NOMO-1 (cell line): ENCODE results near the gene MAPK9.
"Not testable (repeated sequence)": the region's sequence is repeated elsewhere in the genome, so short reads cannot be mapped to it uniquely, and the experiment has no call there.

Experiments
- DNase-seq, 2 experiments: peaks; one replicate each; lab custom pipeline; 2025; ENCODE audit not compliant: unreplicated experiment in 2 of 2; lab: John Stamatoyannopoulos, UW

Gene MAPK9

GRCh38 chr5:180326989-180327565 lies 35.2 kb upstream of the MAPK9 start:
- DNase-seq = no peak

DNA sequence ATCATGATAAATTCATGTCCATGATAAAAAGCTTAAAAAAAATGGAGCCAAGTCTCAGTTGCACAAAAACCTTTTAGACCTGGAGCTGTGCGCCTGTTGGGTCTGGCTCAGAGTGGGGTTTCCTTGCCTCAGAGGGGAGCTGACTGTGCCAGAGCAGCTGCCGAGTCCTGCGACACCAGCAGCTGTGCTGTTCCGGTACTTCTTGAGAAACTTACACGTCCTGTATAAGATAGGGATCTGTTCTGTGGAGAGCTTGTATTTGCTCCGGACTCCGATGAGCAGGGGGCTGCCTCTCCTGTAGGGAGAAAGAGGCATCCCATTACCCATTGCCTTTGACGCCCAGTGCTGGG lies 32.7 kb upstream of the MAPK9 start:
- DNase-seq = no peak

DNA sequence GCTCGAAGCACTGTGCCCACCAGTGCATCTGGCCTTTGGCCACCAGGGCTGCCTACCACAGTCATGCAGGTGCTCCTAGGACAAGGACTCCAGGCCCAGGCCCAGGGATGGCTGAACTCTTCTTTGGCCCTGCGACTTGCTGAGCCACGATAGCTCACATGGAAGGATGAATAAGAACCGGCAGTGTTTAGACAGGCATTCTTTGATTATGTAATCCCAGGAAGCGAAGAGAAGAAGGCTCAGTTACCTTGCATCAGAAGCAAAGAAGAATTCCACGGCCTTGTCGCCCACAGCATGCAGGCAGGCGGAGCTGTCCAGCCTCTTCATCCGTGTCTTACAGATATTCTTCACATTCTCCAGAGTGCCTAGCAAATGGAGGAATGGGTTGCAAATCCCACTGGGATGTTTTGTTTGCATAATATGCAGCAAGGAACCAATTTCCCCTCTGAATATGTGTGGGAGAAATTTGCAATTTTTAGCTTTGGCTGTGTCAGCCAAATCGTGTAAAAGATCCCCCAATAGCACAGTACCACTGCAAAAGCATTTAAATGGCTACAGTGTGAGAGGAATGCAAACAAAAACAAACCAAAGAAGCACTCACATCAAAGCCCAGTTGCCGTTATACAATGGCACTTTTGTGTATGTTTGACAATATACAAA lies 32.2 kb upstream of the MAPK9 start:
- DNase-seq = no peak

DNA sequence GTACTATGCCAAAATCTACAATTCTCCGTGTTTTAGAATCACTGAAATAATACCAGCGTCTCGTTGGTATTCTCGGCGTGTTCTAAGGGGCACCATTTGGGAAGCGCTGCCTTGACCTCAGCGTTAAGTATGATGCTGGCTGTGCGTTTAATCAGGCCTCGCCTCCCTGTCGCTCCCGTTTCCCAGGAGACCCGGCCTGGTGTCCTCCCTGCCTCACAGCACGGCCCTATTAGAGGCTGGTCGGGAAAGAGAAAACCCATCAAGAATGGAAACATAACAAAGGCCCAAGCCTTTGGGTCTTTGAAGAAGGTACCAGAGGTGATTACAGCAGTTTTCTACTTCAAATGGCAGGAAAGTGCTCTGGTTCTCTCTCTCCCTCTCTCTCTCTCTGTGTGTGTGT lies 31.3 kb upstream of the MAPK9 start:
- no peak for DNase-seq

DNA sequence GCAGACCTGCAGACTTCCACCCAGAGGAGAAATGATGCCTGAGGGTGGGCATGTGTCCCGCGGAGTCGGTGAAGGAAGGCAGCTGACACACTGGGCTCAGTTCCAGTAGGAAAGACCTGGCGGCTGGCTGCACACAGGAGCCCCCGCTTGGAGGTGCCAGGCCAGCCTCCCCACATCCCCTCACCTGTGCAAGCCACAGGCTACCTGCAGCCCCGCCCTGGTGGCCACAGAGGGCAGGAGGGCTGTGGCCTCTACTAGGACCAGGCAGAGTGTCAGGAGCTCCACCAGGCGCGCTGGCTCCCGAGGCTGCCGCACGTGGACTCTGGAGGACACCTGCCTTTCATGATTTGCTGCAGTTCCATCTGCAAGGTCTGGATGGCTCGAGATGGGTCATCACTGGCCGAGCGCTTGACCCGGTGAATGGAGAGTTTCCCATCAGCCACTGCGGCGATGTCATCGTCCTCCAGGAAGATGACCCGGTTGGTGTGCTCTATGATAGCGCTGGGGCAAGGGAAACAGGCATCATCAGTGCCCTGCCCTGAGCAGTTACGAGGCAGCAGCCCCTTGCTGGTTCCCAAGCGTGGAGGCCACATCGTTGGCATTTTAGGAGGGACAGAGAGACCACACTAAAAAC lies 26.7 kb upstream of the MAPK9 start:
- no peak for DNase-seq

GRCh38 chr5:180316586-180316985 lies 24.7 kb upstream of the MAPK9 start:
- DNase-seq = no peak

- DNase-seq = peak in 1 of 2 experiments; percentile 32
Measured at GRCh38 chr5:180315762-180316212, 23.9 kb upstream of the MAPK9 start.

DNA sequence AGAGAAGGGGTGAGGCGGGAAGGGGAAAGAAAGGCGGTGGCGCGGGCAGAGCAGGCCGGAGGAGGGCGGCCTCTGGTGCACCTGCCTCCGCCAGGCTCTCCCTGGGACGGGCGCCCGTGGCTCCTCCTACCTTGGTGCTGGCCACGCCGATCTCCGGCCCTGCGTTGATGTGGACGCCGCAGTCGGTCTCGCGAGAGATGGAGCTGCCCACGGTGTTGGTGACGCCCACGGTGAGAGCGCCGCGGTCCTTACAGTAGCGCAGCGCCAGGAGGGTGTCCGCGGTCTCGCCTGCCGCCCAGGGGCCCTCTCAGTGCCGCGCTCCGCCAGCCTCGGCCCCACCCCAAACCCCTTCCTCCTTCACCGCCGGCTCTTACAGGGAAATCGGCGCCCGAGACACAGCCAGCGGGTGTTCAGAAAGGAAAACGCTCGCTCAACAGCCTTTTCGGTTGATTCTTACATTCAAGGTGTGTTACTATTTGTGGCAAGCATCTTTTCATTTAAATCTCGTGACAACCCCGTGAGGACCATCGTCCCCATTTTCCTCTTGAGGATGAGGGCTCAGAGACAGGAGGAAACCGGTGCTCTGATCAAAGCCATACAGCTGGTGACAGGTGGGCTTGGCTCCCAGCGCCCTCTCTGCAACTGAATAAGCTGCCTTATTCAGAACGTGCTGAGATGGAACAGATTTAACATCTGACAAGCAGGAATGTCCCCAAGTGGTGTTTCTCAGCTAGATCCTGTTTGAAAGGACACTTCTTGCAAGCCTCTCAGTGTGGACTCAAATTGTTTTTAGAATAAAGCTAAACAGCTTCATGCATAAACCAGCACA lies 22.0 kb upstream of the MAPK9 start:
- DNase-seq = no peak

DNA sequence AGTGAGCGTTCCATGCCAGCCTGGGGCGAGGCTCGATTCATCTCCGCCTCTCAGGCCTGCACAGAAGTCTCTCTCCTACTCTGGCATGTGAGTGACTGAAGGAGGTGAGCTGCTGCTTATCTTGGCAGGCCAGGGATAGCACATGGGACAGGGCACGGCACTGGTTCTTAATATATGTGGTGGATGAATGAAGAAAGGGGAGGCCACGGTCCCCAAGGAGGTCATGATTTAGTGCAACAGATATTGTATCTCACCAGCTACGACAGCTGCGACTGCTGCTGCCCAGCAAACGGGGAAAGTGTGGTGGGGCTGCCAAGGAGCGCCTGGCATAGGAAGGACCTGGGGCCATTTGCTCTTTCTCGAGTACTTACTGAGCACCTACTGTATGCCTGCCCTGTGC lies 19.3 kb upstream of the MAPK9 start:
- no peak for DNase-seq

DNA sequence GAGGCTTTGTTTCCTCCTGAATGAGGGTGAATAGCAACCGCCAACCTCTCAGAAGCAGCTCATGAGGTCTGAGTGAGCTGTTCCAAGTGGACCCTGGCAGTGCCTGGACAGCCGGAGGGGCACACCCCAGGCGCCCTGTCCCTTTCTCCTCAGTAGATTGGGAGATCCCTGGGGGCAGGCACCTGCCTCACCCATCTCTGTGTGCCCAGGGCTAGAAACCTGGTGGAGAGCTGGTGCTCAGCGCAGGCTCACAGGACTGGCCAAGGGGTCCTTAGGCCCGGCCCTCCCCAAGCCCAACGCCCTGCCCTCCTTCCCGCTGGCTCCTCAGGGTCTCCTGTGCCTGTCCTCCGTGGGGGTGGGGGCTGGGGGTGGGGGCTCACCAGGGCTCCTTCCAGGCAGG lies 14.9 kb upstream of the MAPK9 start:
- DNase-seq = no peak

GRCh38 chr5:180305481-180305880 lies 13.6 kb upstream of the MAPK9 start:
- DNase-seq = no peak

DNA sequence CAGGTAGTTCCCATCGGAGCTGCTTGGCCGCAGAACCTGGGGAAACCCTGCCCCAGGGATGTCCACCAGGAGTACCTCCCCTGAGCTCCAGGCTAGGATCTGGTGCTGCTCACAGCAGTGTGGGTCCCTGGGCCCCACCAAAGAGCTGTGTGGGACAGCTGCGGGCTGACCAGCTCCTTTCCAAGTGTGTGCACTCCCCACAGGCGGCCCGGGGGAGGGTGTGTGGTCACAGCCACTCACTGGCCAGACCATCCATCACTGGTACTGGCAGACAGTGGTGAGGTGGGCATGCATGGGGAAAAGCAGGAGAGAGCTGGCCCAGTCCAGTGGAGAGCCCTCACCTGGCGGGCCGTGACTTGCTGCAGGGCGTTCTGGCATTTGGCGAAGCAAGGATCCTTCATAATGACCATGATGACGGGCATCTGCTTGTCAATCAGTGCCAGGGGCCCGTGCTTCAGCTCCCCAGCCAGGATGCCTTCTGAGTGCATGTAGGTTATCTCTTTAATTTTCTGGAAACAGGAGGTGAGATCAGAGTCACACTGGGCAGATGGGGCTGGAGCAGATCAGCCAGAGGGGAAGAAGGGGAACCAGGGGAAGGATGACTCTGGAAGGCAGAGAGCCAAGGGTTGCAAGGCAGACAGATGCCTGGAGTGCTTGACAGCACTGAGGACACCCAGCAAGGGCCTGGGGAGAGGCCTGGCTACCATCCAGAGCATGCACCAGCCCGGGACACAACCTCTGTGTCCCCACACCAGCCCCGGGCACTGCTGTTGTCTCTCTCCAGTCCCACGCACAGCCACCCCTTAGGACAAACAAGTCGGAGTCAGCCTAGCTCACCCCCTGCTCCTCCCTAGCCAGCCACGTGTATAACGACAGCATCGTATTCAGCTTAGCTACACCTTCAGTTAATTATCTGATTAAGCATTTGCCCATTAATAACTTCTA lies 12.8 kb upstream of the MAPK9 start:
- no peak for DNase-seq

DNA sequence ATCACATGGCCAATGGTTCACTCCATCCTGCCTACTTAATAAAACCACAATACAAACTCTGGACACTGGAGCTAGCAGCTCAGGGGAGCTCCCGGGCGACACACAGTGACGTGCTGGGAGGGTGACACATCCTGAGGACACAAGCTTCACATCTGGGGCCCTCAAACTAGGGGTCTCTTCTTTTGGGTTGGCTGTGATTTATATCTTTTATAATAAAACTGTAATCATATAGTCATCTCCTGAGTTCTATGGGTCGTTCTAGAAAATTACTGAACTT lies 12.1 kb upstream of the MAPK9 start:
- DNase-seq = no peak

GRCh38 chr5:180303226-180304015 lies 11.5 kb upstream of the MAPK9 start:
- DNase-seq = no peak

- no peak for DNase-seq
Measured at GRCh38 chr5:180302256-180302655, 10.4 kb upstream of the MAPK9 start.

DNA sequence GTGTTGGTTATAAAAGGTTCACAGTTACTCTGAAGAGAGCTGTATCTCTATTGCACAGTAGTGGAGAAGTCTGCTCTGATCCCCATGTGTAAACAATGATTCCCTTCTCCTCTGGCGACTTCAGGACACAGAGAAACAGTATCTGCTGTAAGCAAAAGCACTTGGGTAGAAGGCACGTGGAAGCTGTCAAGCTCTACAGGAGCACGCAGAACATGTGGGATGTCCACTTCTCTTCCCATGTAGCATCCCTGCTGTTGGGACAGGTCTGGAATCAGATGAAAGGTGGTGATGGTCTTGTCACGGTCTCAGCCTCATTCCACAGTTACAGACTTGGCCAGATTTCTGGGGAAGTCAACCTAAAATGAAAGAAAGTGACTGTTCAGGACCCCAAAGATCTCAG lies 9.4 kb upstream of the MAPK9 start:
- DNase-seq = no peak

GRCh38 chr5:180299526-180299925 lies 7.6 kb upstream of the MAPK9 start:
- no peak for DNase-seq

- not testable (repeated sequence) for DNase-seq
Measured at GRCh38 chr5:180299014-180299413, 7.1 kb upstream of the MAPK9 start.

GRCh38 chr5:180297587-180298282 lies 5.9 kb upstream of the MAPK9 start:
- DNase-seq = no peak
